ENCODE results near the gene PHKG2.

GRCh38 chr16:30756781-30757100 lies 8.5 kb downstream of the PHKG2 start:
- TF ChIP-seq CTCF (IDR thresholded peaks at IDR 0.05 in 8 of 11, conservative IDR thresholded peaks at IDR 0.05 in 3 of 11) (no peak), POLR2AphosphoS5 (IDR thresholded peaks at IDR 0.05) (no peak), POLR2A (IDR thresholded peaks at IDR 0.05) (no peak)

Measured in spleen (tissue), 7 donors.